ENCODE measurements around the gene MAPT. TPM values are rescaled to one million over a fixed set of nuclear protein-coding genes. Genes with fewer than 3 reads are reported as not detected.
"Not testable (repeated sequence)": the region's sequence is repeated elsewhere in the genome, so short reads cannot be mapped to it uniquely, and the experiment has no call there.

Gene MAPT
- total RNA-seq, 1 experiment from 2014 or later = 0.95 TPM

- DNase-seq (ENCODE audit: low read depth); in situ Hi-C loops (cut with HindIII; ENCODE audit: low pct_unique_long_range_greater_than_20kb, low sequenced_read_pairs): not testable (repeated sequence)
These were observed 111.7 kb downstream of the MAPT start for GRCh38 chr17:46006082-46006481.

GRCh38 chr17:46007461-46007965, 113.2 kb downstream of the MAPT start:
- in situ Hi-C loops (cut with HindIII; ENCODE audit: low pct_unique_long_range_greater_than_20kb, low sequenced_read_pairs) = no loop called here

GRCh38 chr17:46008591-46008990, 114.2 kb downstream of the MAPT start:
- DNase-seq (ENCODE audit: low read depth) = no peak
- in situ Hi-C loops (cut with HindIII; ENCODE audit: low pct_unique_long_range_greater_than_20kb, low sequenced_read_pairs) = no loop called here

More at GRCh38 chr17:46007461-46007965, 113.2 kb downstream of the MAPT start:
- no peak for DNase-seq (ENCODE audit: low read depth)

GRCh38 chr17:46009681-46010596, 115.6 kb downstream of the MAPT start:
- no peak for DNase-seq (ENCODE audit: low read depth)
- in situ Hi-C loops (cut with HindIII; ENCODE audit: low pct_unique_long_range_greater_than_20kb, low sequenced_read_pairs) = no loop called here

GRCh38 chr17:46010597-46011186, 116.3 kb downstream of the MAPT start:
- DNase-seq (ENCODE audit: low read depth) = no peak
- in situ Hi-C loops (cut with HindIII; ENCODE audit: low pct_unique_long_range_greater_than_20kb, low sequenced_read_pairs) = no loop called here

- in situ Hi-C loops (cut with HindIII; ENCODE audit: low pct_unique_long_range_greater_than_20kb, low sequenced_read_pairs) = no loop called here
These were observed 117.6 kb downstream of the MAPT start for GRCh38 chr17:46011711-46012505.

GRCh38 chr17:46012506-46013079, 118.2 kb downstream of the MAPT start:
- DNase-seq (ENCODE audit: low read depth) = no peak
- in situ Hi-C loops (cut with HindIII; ENCODE audit: low pct_unique_long_range_greater_than_20kb, low sequenced_read_pairs) = no loop called here

More at GRCh38 chr17:46011711-46012505, 117.6 kb downstream of the MAPT start:
- no peak for DNase-seq (ENCODE audit: low read depth)

- in situ Hi-C loops (cut with HindIII; ENCODE audit: low pct_unique_long_range_greater_than_20kb, low sequenced_read_pairs) = no loop called here
- DNase-seq (ENCODE audit: low read depth) = no peak
These were observed 118.8 kb downstream of the MAPT start for GRCh38 chr17:46013127-46013501.

GRCh38 chr17:46013502-46014165, 119.3 kb downstream of the MAPT start:
- in situ Hi-C loops (cut with HindIII; ENCODE audit: low pct_unique_long_range_greater_than_20kb, low sequenced_read_pairs) = no loop called here

GRCh38 chr17:46019408-46019925, 125.1 kb downstream of the MAPT start:
- DNase-seq (ENCODE audit: low read depth); in situ Hi-C loops (cut with HindIII; ENCODE audit: low pct_unique_long_range_greater_than_20kb, low sequenced_read_pairs): not testable (repeated sequence)

More at GRCh38 chr17:46013502-46014165, 119.3 kb downstream of the MAPT start:
- no peak for DNase-seq (ENCODE audit: low read depth)

GRCh38 chr17:46020023-46020761, 125.8 kb downstream of the MAPT start:
- in situ Hi-C loops (cut with HindIII; ENCODE audit: low pct_unique_long_range_greater_than_20kb, low sequenced_read_pairs) = no loop called here

GRCh38 chr17:46020998-46021397, 126.6 kb downstream of the MAPT start:
- in situ Hi-C loops (cut with HindIII; ENCODE audit: low pct_unique_long_range_greater_than_20kb, low sequenced_read_pairs) = no loop called here

More at GRCh38 chr17:46020023-46020761, 125.8 kb downstream of the MAPT start:
- DNase-seq (ENCODE audit: low read depth) = no peak

GRCh38 chr17:46023366-46023765, 129.0 kb downstream of the MAPT start:
- DNase-seq (ENCODE audit: low read depth); in situ Hi-C loops (cut with HindIII; ENCODE audit: low pct_unique_long_range_greater_than_20kb, low sequenced_read_pairs): not testable (repeated sequence)

More at GRCh38 chr17:46020998-46021397, 126.6 kb downstream of the MAPT start:
- DNase-seq (ENCODE audit: low read depth) = no peak

- in situ Hi-C loops (cut with HindIII; ENCODE audit: low pct_unique_long_range_greater_than_20kb, low sequenced_read_pairs) = no loop called here
These were observed 129.5 kb downstream of the MAPT start for GRCh38 chr17:46023783-46024388.

GRCh38 chr17:46024590-46024989, 130.2 kb downstream of the MAPT start:
- in situ Hi-C loops (cut with HindIII; ENCODE audit: low pct_unique_long_range_greater_than_20kb, low sequenced_read_pairs) = no loop called here
- no peak for DNase-seq (ENCODE audit: low read depth)

More at GRCh38 chr17:46023783-46024388, 129.5 kb downstream of the MAPT start:
- no peak for DNase-seq (ENCODE audit: low read depth)

- no peak for DNase-seq (ENCODE audit: low read depth)
- in situ Hi-C loops (cut with HindIII; ENCODE audit: low pct_unique_long_range_greater_than_20kb, low sequenced_read_pairs) = no loop called here
These were observed 130.7 kb downstream of the MAPT start for GRCh38 chr17:46025060-46025459.

Data from Caki2 (cell line).